Cardiac muscle cell (in vitro differentiated cells and primary cell): Measurements from ENCODE around the gene BAZ1A. TPM values are rescaled to one million over a fixed set of nuclear protein-coding genes. Genes with fewer than 3 reads are reported as not detected.

Experiments
- DNase-seq, 2 donors: peaks; one replicate each; pipeline versions ENCODE4 v3.0.0 to v3.0.0-alpha.2; 2010 to 2017; ENCODE audit warnings: low read depth in 1 of 2, low spot score in 1 of 2
- H3K27ac ChIP-seq: fragments of 200-600 bp; sonication (generic); 2 replicates; pipeline ENCODE4 v1.5.1; 2016
- H3K27me3 ChIP-seq: fragments of 200-600 bp; sonication (generic); 2 replicates; pipeline ENCODE4 v1.6.0; 2016; ENCODE audit warnings: control low read depth
- H3K36me3 ChIP-seq: fragments of 200-600 bp; sonication (generic); 2 replicates; pipeline ENCODE4 v1.5.1; 2016; ENCODE audit warnings: control low read depth
- H3K4me1 ChIP-seq: fragments of 200-600 bp; sonication (generic); 2 replicates; pipeline ENCODE4 v1.8.1; 2017; ENCODE audit warnings: low read depth, mild to moderate bottlenecking, mixed run types
- H3K4me3 ChIP-seq: fragments of 200-600 bp; sonication (generic); 2 replicates; pipeline ENCODE4 v1.5.1; 2016; ENCODE audit warnings: mild to moderate bottlenecking
- H3K9me3 ChIP-seq: fragments of 200-600 bp; sonication (generic); 2 replicates; pipeline ENCODE4 v1.5.1; 2017; ENCODE audit warnings: low read depth, mild to moderate bottlenecking, control low read depth
- polyA plus RNA-seq: library from polyadenylated mRNA; unstranded; fragments of >200 nt; fragmentation: Nextera tagmentation; extraction: Ambion mirVana; gene quantifications from 2 replicates; pipeline ENCODE4 v1.2.1, GENCODE V29; 2016
- total RNA-seq: library from RNA; depleted of rRNA; stranded (reverse); fragments of >200 nt; gene quantifications from 2 replicates; pipeline ENCODE4 v1.2.3, GENCODE V29; 2016
- TF ChIP-seq, protein P1 (sequence below): IDR thresholded peaks from 2 replicates; pipeline ENCODE4 v1.5.1; 2012; ENCODE audit warnings: low read depth, mild to moderate bottlenecking, low read length

Gene BAZ1A
- total and polyA plus RNA-seq, 2 experiments from 2014 or later, result 7.2 to 11.1 TPM

DNA sequence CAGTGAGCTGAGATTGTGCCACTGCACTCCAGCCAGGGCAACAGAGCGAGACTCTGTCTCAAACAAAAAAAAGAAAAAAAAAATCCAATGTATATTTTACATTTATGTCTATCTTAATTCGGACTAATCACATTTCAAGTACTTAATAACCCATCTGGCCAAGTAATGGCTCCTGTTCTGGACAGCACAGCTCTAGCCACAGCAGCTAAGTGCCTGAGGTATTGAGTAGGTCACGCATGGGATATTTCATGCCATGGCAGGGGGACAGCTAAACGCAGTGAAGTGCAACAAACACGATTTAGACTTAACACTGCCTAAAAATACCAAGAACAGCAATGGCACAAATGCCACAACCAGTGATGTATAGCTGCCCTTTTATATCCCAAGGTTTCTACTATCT is 8.0 kb downstream of the BAZ1A start:
- Histone ChIP-seq H3K4me1 (no peaks in the 10 kb centered on the region), H3K27ac (no peak overlapping the region), H3K27me3 (no peaks in the 10 kb centered on the region), H3K36me3 (no peaks in the 10 kb centered on the region), H3K9me3 (no peaks in the 10 kb centered on the region), H3K4me3 (no peak overlapping the region)
- TF ChIP-seq, protein P1, sequence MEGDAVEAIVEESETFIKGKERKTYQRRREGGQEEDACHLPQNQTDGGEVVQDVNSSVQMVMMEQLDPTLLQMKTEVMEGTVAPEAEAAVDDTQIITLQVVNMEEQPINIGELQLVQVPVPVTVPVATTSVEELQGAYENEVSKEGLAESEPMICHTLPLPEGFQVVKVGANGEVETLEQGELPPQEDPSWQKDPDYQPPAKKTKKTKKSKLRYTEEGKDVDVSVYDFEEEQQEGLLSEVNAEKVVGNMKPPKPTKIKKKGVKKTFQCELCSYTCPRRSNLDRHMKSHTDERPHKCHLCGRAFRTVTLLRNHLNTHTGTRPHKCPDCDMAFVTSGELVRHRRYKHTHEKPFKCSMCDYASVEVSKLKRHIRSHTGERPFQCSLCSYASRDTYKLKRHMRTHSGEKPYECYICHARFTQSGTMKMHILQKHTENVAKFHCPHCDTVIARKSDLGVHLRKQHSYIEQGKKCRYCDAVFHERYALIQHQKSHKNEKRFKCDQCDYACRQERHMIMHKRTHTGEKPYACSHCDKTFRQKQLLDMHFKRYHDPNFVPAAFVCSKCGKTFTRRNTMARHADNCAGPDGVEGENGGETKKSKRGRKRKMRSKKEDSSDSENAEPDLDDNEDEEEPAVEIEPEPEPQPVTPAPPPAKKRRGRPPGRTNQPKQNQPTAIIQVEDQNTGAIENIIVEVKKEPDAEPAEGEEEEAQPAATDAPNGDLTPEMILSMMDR, result no peak
- no peak for DNase-seq

DNA sequence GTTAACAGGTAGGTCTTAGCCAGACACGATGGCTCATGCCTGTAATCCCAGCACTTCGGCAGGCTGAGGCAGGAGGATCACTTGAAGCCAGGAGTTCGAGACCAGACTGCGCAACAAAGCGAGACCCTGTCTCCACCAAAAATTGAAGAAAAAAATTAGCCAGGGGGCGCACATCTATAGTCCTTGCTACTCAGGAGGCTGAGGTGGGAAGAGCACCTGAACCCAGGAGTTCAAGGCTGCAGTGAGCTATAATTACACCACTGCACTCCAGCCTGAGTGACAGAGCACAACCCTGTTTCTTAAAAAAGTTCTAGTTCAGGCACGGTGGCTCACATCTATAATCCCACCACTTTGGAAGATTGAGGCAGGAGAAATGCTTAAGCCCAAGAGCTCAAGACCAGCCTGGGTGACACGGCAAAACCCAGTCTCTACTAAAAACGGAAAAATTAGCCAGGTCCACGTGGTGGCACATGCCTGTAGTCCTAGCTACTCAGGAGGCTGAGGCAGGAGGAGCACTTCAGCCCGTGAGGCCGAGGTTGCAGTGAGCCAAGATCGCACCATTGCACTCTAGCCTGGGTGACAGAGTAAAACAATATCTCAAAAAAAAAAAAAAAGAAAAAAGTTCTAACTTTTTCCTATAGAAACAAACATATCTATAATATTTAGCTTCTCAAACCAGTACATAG is 9.1 kb downstream of the BAZ1A start:
- Histone ChIP-seq H3K27me3 (no peaks in the 10 kb centered on the region), H3K4me3 (no peak overlapping the region), H3K27ac (no peak overlapping the region), H3K9me3 (no peaks in the 10 kb centered on the region), H3K4me1 (no peaks in the 10 kb centered on the region), H3K36me3 (no peaks in the 10 kb centered on the region)
- TF ChIP-seq, protein P1, result no peak
- DNase-seq, result no peak

DNA sequence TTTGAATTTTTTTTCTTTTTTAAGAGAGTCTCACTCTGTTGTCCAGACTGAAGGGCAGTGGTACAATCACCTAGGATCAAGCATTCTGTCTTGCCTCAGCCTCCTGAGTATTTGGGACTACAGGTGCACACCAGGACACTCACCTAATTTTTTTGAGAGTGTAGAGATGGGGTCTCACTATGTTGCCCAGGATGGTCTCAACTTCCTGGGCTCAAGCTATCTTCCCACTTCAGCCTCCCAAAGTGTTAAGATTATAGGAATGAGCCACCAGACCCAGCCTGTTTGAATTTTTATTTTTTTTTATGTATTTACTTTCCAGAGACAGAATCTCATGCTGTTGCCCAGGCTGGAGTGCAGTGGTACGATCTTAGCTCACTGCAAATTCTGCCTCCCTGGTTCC is 11.3 kb downstream of the BAZ1A start:
- DNase-seq, result no peak
- no peaks in the 10 kb centered on the region for H3K36me3 ChIP-seq
- H3K4me1 ChIP-seq, result no peaks in the 10 kb centered on the region
- H3K27ac ChIP-seq, result no peak overlapping the region
- no peak overlapping the region for H3K4me3 ChIP-seq
- TF ChIP-seq, protein P1, result no peak
- no peaks in the 10 kb centered on the region for H3K27me3 ChIP-seq
- H3K9me3 ChIP-seq, result no peaks in the 10 kb centered on the region

DNA sequence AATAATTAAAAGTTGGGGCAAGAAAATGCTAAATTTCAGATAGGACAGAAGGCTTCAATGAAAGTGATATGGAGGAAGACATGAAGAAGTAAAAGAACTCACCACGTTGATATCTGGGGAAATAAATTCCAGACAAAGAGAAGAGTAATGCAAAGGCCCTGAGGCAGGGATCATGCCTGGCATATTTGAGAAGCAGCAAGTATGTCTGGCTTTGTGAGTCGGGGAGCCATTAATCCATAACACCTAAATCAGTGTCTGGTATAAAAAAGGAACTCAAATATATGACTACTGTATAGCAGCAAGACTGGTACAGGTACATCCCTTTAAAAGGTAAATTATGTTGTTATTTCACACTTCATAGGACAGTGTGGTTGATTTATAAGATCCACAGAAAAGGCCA is 16.4 kb downstream of the BAZ1A start:
- Histone ChIP-seq H3K9me3 (no peaks in the 10 kb centered on the region), H3K36me3 (peaks cover 4% of the 10 kb centered on the region), H3K4me3 (no peak overlapping the region), H3K27ac (no peak overlapping the region), H3K4me1 (no peaks in the 10 kb centered on the region), H3K27me3 (no peaks in the 10 kb centered on the region)
- DNase-seq, result no peak
- TF ChIP-seq, protein P1, result no peak

DNA sequence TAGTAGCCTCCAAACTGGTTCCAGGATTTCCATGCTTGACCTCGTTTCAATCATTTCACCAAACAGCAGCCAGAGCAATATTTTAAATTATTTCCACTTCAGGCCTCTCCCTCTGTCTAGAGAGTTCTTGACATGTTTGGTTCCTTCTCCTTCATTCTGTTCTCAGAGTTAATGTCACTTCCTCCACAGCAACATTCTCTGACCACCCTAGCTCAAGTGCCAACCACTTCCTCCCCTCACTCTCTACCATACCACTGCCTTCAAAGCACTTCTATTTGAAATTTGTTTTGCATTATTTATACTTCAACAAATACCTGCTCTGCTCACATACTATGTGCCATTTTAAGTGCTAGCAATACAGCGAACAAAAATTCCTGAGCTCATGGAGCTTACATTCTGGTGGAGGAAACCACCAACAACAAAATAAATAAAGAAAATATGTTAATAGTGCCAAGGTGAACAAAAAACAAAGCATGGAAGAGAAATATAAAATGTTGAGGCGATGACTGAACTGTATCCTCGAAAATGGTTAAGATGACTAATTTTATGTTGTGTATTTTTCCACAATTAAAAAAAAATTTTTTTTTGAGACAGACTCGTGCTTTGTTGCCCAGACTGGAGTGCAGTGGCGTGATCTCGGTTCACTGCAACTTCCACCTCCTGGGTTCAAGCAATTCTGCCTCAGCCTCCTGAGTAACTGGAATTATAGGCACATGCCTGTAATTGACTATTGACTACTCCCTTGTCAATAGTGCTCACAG is 17.3 kb downstream of the BAZ1A start:
- TF ChIP-seq, protein P1, result no peak
- H3K27me3 ChIP-seq, result no peaks in the 10 kb centered on the region
- peaks cover 5% of the 10 kb centered on the region for H3K36me3 ChIP-seq
- no peak overlapping the region for H3K4me3 ChIP-seq
- no peak for DNase-seq
- no peaks in the 10 kb centered on the region for H3K4me1 ChIP-seq
- no peak overlapping the region for H3K27ac ChIP-seq
- no peaks in the 10 kb centered on the region for H3K9me3 ChIP-seq
